ENCODE measurements around the gene CARD9.

CARD9 gene

DNA sequence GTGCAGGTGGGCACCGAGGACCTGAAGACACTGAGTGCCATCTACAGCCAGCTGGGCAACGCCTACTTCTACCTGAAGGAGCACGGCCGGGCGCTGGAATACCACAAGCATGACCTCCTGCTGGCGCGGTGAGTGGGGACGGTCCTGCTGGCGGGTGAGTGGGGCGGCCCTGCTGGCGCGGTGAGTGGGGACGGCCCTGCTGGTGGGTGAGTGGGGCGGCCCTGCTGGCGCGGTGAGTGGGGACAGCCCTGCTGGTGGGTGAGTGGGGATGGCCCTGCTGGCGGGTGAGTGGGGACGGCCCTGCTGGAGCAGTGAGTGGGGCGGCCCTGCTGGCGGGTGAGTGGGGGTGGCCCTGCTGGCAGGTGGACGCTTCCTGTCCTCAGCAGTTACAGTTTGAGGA is 38.9 kb downstream of the CARD9 start:
- CTCF ChIA-PET = no interaction called here
- TF ChIP-seq ARNT (IDR thresholded peaks at IDR 0.05) (no peak), FOXA1 (IDR thresholded peaks at IDR 0.05) (no peak), ZNF384 (IDR thresholded peaks at IDR 0.05) (no peak), LEF1 (IDR thresholded peaks at IDR 0.05; ENCODE audit: borderline replicate concordance) (no peak)
- no peak for DNase-seq (ENCODE audit: extremely low spot score)
- POLR2A ChIA-PET = interaction anchor here (1.5 kb wide), 1 partner anchor 28 kb away, joined by 6 read pairs; no protein-coding TSS in a partner anchor

DNA sequence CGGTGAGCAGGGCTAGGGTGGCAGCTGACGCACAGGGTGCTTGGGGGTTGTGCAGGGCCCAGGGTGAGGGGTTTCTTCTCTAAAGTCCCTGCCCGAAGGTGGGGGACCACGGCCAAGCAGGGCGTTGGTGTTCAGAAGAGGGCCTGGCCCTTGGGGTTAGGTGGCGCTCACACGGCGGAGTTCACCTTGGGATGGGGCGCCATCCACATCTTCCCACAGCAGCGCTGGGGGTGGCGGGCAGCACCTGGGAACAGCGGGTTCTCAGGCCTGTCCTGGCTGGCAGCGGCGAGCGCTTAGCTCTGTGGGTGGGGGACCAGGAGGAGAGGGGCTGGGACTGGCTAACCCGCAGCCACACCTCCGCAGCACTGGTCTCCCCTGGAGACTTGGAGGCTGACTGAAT is 40.0 kb downstream of the CARD9 start:
- DNase-seq (ENCODE audit: extremely low spot score) = no peak
- TF ChIP-seq TARDBP (IDR thresholded peaks at IDR 0.05) (no peak), FOXA1 (IDR thresholded peaks at IDR 0.05) (no peak), HDGF (IDR thresholded peaks at IDR 0.05; ENCODE audit: borderline replicate concordance) (no peak), BHLHE40 (IDR thresholded peaks at IDR 0.05; ENCODE audit: borderline replicate concordance) (no peak), LEF1 (IDR thresholded peaks at IDR 0.05; ENCODE audit: borderline replicate concordance) (no peak), ARNT (IDR thresholded peaks at IDR 0.05) (no peak), NFRKB (IDR thresholded peaks at IDR 0.05) (no peak), ELF4 (IDR thresholded peaks at IDR 0.05) (no peak), SP1 (IDR thresholded peaks at IDR 0.05) (no peak), L3MBTL2 (conservative IDR thresholded peaks at IDR 0.05) (no peak), CTBP1 (IDR thresholded peaks at IDR 0.05; ENCODE audit: borderline replicate concordance) (no peak), FOXK2 (IDR thresholded peaks at IDR 0.05) (no peak), ZNF384 (IDR thresholded peaks at IDR 0.05) (no peak), FOXM1 (IDR thresholded peaks at IDR 0.05; ENCODE audit: borderline replicate concordance) (no peak), SUZ12 (IDR thresholded peaks at IDR 0.05) (no peak)
- TF ChIP-seq, protein P1, sequence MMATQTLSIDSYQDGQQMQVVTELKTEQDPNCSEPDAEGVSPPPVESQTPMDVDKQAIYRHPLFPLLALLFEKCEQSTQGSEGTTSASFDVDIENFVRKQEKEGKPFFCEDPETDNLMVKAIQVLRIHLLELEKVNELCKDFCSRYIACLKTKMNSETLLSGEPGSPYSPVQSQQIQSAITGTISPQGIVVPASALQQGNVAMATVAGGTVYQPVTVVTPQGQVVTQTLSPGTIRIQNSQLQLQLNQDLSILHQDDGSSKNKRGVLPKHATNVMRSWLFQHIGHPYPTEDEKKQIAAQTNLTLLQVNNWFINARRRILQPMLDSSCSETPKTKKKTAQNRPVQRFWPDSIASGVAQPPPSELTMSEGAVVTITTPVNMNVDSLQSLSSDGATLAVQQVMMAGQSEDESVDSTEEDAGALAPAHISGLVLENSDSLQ (IDR thresholded peaks at IDR 0.05) = no peak
- ChIA-PET CTCF (no interaction called here), POLR2A (interaction anchor here (0.9 kb wide), 1 partner anchor 30 kb away, joined by 3 read pairs; the partner anchor contains the start of gene DNLZ)

DNA sequence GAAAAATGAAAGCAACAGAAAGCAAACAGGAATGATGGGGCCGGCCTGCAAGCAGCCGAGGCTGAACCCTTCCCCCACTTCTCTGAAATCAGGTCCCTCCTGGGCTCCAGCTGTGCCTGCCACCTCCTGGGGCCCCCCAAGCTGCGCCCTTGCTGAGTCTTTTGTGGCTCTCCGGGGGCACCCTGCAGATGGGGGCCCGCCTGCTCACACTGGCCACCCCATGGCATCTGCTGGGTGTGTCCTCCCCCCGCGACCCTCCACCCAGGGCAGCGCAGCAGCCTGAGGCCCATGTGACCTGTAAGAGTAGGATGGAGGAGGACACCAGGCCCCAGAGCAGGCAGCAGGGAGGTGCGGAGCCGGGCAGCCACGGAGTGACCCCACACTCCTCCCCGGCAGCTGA is 40.4 kb downstream of the CARD9 start:
- no peak for DNase-seq (ENCODE audit: extremely low spot score)
- TF ChIP-seq HDGF (IDR thresholded peaks at IDR 0.05; ENCODE audit: borderline replicate concordance) (no peak), TARDBP (IDR thresholded peaks at IDR 0.05) (no peak), ELF4 (IDR thresholded peaks at IDR 0.05) (no peak), FOXK2 (IDR thresholded peaks at IDR 0.05) (no peak), SP1 (IDR thresholded peaks at IDR 0.05) (no peak), L3MBTL2 (conservative IDR thresholded peaks at IDR 0.05) (no peak), NFRKB (IDR thresholded peaks at IDR 0.05) (no peak), ZNF384 (IDR thresholded peaks at IDR 0.05) (no peak), FOXM1 (IDR thresholded peaks at IDR 0.05; ENCODE audit: borderline replicate concordance) (no peak), BHLHE40 (IDR thresholded peaks at IDR 0.05; ENCODE audit: borderline replicate concordance) (no peak), CTBP1 (IDR thresholded peaks at IDR 0.05; ENCODE audit: borderline replicate concordance) (no peak), ARNT (IDR thresholded peaks at IDR 0.05) (no peak), FOXA1 (IDR thresholded peaks at IDR 0.05) (no peak), LEF1 (IDR thresholded peaks at IDR 0.05; ENCODE audit: borderline replicate concordance) (no peak), SUZ12 (IDR thresholded peaks at IDR 0.05) (no peak)
- TF ChIP-seq, protein P1 (IDR thresholded peaks at IDR 0.05) = no peak
- ChIA-PET POLR2A (interaction anchor here (0.9 kb wide), 1 partner anchor 30 kb away, joined by 3 read pairs; the partner anchor contains the start of gene DNLZ), CTCF (interaction anchor here (0.6 kb wide), 1 partner anchor 86 kb away, joined by 3 read pairs; no protein-coding TSS in a partner anchor)

DNA sequence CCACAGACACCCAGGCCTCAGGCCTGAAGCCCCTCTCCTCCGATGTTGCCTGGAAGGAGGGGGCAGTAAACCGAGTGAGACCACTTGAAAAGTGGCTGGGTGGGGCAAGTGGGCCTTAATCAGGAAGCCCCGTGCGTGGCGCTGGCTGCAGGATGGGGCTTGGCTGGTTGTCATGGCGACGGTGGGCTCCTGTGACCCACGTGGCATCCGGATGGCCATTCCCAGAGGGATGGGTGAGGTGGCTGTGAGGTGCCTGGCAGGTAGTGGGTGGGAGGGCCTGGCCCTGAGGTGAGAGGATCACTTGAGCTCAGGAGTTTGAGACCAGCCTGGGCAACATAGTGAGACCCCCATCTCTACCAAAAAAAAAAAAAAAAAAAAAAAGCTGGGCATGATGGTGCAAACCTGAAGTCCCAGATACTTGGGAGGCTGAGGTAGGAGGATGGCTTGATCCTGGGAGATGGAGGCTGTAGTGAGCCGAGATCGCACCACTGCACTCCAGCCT is 40.9 kb downstream of the CARD9 start:
- no peak for DNase-seq (ENCODE audit: extremely low spot score)
- ChIA-PET CTCF (interaction anchor here (0.6 kb wide), 1 partner anchor 86 kb away, joined by 3 read pairs; no protein-coding TSS in a partner anchor), POLR2A (interaction anchor here (0.8 to 0.9 kb wide), 2 partner anchors 30 to 31 kb away, joined by 3 read pairs; partner anchors contain the start of gene DNLZ)
- TF ChIP-seq ZNF384 (IDR thresholded peaks at IDR 0.05) (no peak), HDGF (IDR thresholded peaks at IDR 0.05; ENCODE audit: borderline replicate concordance) (no peak), ARNT (IDR thresholded peaks at IDR 0.05) (no peak)

DNA sequence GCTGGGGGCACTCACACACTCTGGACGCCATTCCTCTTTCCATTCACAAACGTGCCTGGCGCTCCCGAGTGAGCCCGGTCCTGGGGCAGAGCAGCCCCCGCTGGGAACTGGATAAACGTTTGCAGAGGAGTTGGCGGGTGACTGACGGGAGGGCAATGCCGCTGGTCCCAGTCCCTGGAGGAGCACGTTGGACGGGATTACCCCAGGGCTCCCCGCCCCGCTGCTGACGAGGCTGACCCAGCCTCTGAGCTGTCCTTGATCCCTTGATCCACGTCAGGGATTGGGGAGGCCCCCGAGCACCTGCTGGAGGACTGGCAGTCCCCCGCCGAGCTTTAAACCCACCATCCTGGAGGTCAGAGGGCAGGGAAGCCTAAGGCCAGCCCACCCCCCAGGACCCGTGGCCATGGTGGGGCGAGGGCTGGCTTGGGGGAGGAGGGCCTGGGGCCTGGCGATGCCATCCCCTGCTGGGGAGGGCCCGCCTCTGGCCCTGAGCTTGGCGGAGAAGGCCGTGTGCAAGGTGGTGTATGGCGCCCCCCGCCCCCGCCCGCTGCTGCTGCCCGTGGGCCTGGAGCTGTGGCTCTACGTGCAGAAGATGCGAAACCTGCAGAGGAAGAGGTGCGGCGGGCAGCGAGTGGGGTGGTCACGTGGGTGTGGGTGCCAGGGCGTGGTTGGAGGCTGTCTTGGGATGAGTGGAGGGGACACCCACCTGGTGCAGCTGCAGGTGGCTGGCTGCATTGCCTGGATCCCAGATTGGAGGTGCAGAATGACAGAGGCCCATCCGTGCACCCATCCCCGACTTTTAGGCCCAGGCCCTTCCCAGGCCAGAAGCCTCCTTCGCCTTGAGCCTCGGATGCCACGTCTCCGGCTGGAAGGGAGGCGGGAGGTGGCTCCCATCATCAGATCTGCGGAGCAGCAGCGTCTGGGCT is 41.6 kb downstream of the CARD9 start:
- no peak for DNase-seq (ENCODE audit: extremely low spot score)
- ChIA-PET POLR2A (interaction anchor here (0.8 kb wide), 1 partner anchor 31 kb away, joined by 3 read pairs; no protein-coding TSS in a partner anchor), CTCF (no interaction called here)
- TF ChIP-seq L3MBTL2 (conservative IDR thresholded peaks at IDR 0.05) (no peak), SUZ12 (IDR thresholded peaks at IDR 0.05) (no peak), TARDBP (IDR thresholded peaks at IDR 0.05) (no peak), SP1 (IDR thresholded peaks at IDR 0.05) (no peak), CTBP1 (IDR thresholded peaks at IDR 0.05; ENCODE audit: borderline replicate concordance) (no peak), HDGF (IDR thresholded peaks at IDR 0.05; ENCODE audit: borderline replicate concordance) (no peak), NFRKB (IDR thresholded peaks at IDR 0.05) (no peak), BHLHE40 (IDR thresholded peaks at IDR 0.05; ENCODE audit: borderline replicate concordance) (no peak), FOXA1 (IDR thresholded peaks at IDR 0.05) (no peak)
- TF ChIP-seq, protein P1 (IDR thresholded peaks at IDR 0.05) = no peak

DNA sequence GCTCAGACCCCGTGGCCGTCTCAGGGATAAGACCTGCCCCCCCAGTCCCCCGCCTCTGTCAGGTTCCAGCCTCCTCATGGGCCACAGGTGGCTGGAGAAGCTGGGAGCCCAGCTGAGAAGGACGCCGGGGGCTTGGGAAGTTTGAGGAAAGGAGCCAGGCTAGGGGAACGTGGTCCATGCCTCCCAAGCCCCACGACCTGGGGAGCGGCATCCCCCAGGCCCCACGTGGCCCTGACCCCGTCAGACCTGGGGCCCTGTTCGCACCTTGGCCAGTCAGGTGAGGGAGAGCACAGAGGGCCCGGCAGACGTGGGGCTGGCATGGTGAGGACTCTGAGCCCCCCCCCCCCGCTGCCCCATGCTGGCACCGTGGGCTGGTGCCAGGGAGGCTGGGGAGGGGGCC is 42.4 kb downstream of the CARD9 start:
- POLR2A ChIA-PET = no interaction called here
- TF ChIP-seq L3MBTL2 (conservative IDR thresholded peaks at IDR 0.05) (no peak), BHLHE40 (IDR thresholded peaks at IDR 0.05; ENCODE audit: borderline replicate concordance) (no peak), FOXA1 (IDR thresholded peaks at IDR 0.05) (no peak), ELF4 (IDR thresholded peaks at IDR 0.05) (no peak), NFRKB (IDR thresholded peaks at IDR 0.05) (no peak), HDGF (IDR thresholded peaks at IDR 0.05; ENCODE audit: borderline replicate concordance) (no peak)
- TF ChIP-seq, protein P1 (IDR thresholded peaks at IDR 0.05) = no peak
- CTCF ChIA-PET = no interaction called here
- DNase-seq (ENCODE audit: extremely low spot score) = no peak

Measured in HEK293T (cell line).